Astrocyte (in vitro differentiated cells and primary cell): Measurements from ENCODE around the gene KCNQ1. TPM values are rescaled to one million over a fixed set of nuclear protein-coding genes. Genes with fewer than 3 reads are reported as not detected.

Source experiments
- DNase-seq: peaks from one replicate; pipeline ENCODE4 v3.0.0-alpha.2; 2010; ENCODE audit warnings: low read depth
- FAIRE-seq: peaks from 2 replicates; lab custom pipeline; 2011; peaks lifted over from hg19 to GRCh38; lab: Jason Lieb, UNC
- H2AFZ ChIP-seq: 2 replicates; pipeline ENCODE4 v1.6.0; 2012; ENCODE audit warnings: low read depth, low read length, inconsistent platforms
- H3K27ac ChIP-seq: 2 replicates; pipeline ENCODE4 v1.5.1; 2011; ENCODE audit warnings: low read depth, low read length, inconsistent platforms
- H3K27me3 ChIP-seq: 2 replicates; pipeline ENCODE4 v1.6.0; 2011; ENCODE audit warnings: low read length, inconsistent platforms; ENCODE audit not compliant: insufficient read depth
- H3K36me3 ChIP-seq: 2 replicates; pipeline ENCODE4 v1.5.1; 2011; ENCODE audit warnings: low read length, inconsistent platforms; ENCODE audit not compliant: insufficient read depth
- H3K4me1 ChIP-seq: 2 replicates; pipeline ENCODE4 v1.5.1; 2011; ENCODE audit warnings: low read length, inconsistent platforms; ENCODE audit not compliant: insufficient read depth
- H3K4me2 ChIP-seq: 2 replicates; pipeline ENCODE4 v1.6.0; 2012; ENCODE audit warnings: low read length, inconsistent platforms
- H3K4me3 ChIP-seq: 2 replicates; pipeline ENCODE4 v1.5.1; 2011; ENCODE audit warnings: low read depth, mild to moderate bottlenecking, low read length, inconsistent platforms; ENCODE audit not compliant: insufficient read depth
- H3K79me2 ChIP-seq: 2 replicates; pipeline ENCODE4 v1.6.0; 2012; ENCODE audit warnings: mild to moderate bottlenecking, low read length, inconsistent platforms; ENCODE audit not compliant: insufficient read depth
- H3K9ac ChIP-seq: 2 replicates; pipeline ENCODE4 v1.6.0; 2012; ENCODE audit warnings: mild to moderate bottlenecking, low read length, inconsistent platforms
- H3K9me3 ChIP-seq: 2 replicates; pipeline ENCODE4 v1.5.1; 2012; ENCODE audit warnings: low read depth, mild to moderate bottlenecking, low read length, inconsistent platforms; ENCODE audit not compliant: insufficient read depth
- H4K20me1 ChIP-seq: 2 replicates; pipeline ENCODE4 v1.6.0; 2012; ENCODE audit warnings: low read length, inconsistent platforms; ENCODE audit not compliant: insufficient read depth
- H3K27ac Mint-ChIP-seq: one replicate; pipeline ENCODE4 v1.8.0; 2021; ENCODE audit warnings: mild to moderate bottlenecking, mixed read lengths; ENCODE audit not compliant: unreplicated experiment
- H3K27me3 Mint-ChIP-seq: one replicate; pipeline ENCODE4 v1.8.0; 2021; ENCODE audit warnings: low read depth, mixed read lengths; ENCODE audit not compliant: unreplicated experiment
- H3K36me3 Mint-ChIP-seq: one replicate; pipeline ENCODE4 v1.8.0; 2021; ENCODE audit warnings: low read depth, mixed read lengths; ENCODE audit not compliant: unreplicated experiment
- H3K4me1 Mint-ChIP-seq: one replicate; pipeline ENCODE4 v1.8.0; 2021; ENCODE audit warnings: low read depth, mixed read lengths; ENCODE audit not compliant: unreplicated experiment
- H3K4me3 Mint-ChIP-seq: one replicate; pipeline ENCODE4 v1.8.0; 2021; ENCODE audit warnings: mild to moderate bottlenecking, moderate library complexity, mixed read lengths; ENCODE audit not compliant: unreplicated experiment
- H3K9me3 Mint-ChIP-seq: one replicate; pipeline ENCODE4 v1.8.0; 2021; ENCODE audit warnings: mild to moderate bottlenecking, mixed read lengths; ENCODE audit not compliant: unreplicated experiment
- CTCF ChIP-seq: IDR thresholded peaks from 2 replicates; pipeline ENCODE4 v1.5.1; 2011; ENCODE audit warnings: low read depth, mild to moderate bottlenecking, inconsistent platforms, low read length, moderate library complexity; ENCODE audit not compliant: insufficient read depth
- EZH2 ChIP-seq: IDR thresholded peaks from 2 replicates; pipeline ENCODE4 v1.6.1; 2012; ENCODE audit warnings: mild to moderate bottlenecking, low read length, inconsistent platforms; ENCODE audit not compliant: insufficient read depth
- total RNA-seq: library from RNA; stranded (reverse); gene quantifications from 2 replicates; pipeline ENCODE4 v1.2.1, GENCODE V29; 2021

Gene KCNQ1
- total RNA-seq, 1 donor from 2014 or later, result not detected

GRCh38 chr11:2542406-2542805 is 97.6 kb downstream of the KCNQ1 start:
- no peaks in the 10 kb centered on the region for H3K9me3 Mint-ChIP-seq
- no peak overlapping the region for H3K4me3 ChIP-seq
- no peak for FAIRE-seq
- no peaks in the 10 kb centered on the region for H3K79me2 ChIP-seq
- DNase-seq, result no peak
- no peaks in the 10 kb centered on the region for H3K4me1 Mint-ChIP-seq
- H3K9me3 ChIP-seq, result no peaks in the 10 kb centered on the region
- H3K27me3 Mint-ChIP-seq, result peaks cover 59% of the 10 kb centered on the region
- no peaks in the 10 kb centered on the region for H3K36me3 ChIP-seq
- no peak overlapping the region for H3K4me3 Mint-ChIP-seq
- no peaks in the 10 kb centered on the region for H3K36me3 Mint-ChIP-seq
- H3K4me1 ChIP-seq, result no peaks in the 10 kb centered on the region
- no peak for TF ChIP-seq EZH2
- TF ChIP-seq CTCF, result no peak
- no peak overlapping the region for H3K27ac ChIP-seq
- H2AFZ ChIP-seq, result no peak overlapping the region
- H4K20me1 ChIP-seq, result no peaks in the 10 kb centered on the region
- no peak overlapping the region for H3K4me2 ChIP-seq
- H3K27me3 ChIP-seq, result peaks cover 12% of the 10 kb centered on the region
- H3K27ac Mint-ChIP-seq, result no peak overlapping the region
- H3K9ac ChIP-seq, result no peak overlapping the region

GRCh38 chr11:2547806-2548205 is 103.0 kb downstream of the KCNQ1 start:
- TF ChIP-seq EZH2 (no peak), CTCF (no peak)
- no peak overlapping the region for H3K4me3 ChIP-seq
- Mint-ChIP-seq H3K27ac (no peak overlapping the region), H3K27me3 (peaks cover 77% of the 10 kb centered on the region), H3K4me1 (no peaks in the 10 kb centered on the region), H3K36me3 (no peaks in the 10 kb centered on the region), H3K4me3 (no peak overlapping the region), H3K9me3 (peaks cover 7% of the 10 kb centered on the region)
- H3K4me2 ChIP-seq, result no peak overlapping the region
- no peaks in the 10 kb centered on the region for H3K4me1 ChIP-seq
- H3K27me3 ChIP-seq, result peaks cover 22% of the 10 kb centered on the region
- H3K79me2 ChIP-seq, result no peaks in the 10 kb centered on the region
- no peak overlapping the region for H2AFZ ChIP-seq
- H3K9ac ChIP-seq, result no peak overlapping the region
- DNase-seq (no peak), FAIRE-seq (no peak)
- no peak overlapping the region for H3K27ac ChIP-seq
- H3K36me3 ChIP-seq, result no peaks in the 10 kb centered on the region
- H3K9me3 ChIP-seq, result peaks cover 3% of the 10 kb centered on the region
- no peaks in the 10 kb centered on the region for H4K20me1 ChIP-seq

GRCh38 chr11:2548596-2548995 is 103.8 kb downstream of the KCNQ1 start:
- peaks cover 7% of the 10 kb centered on the region for H3K9me3 Mint-ChIP-seq
- no peaks in the 10 kb centered on the region for H3K36me3 Mint-ChIP-seq
- H3K27me3 Mint-ChIP-seq, result peaks cover 74% of the 10 kb centered on the region
- H4K20me1 ChIP-seq, result no peaks in the 10 kb centered on the region
- no peaks in the 10 kb centered on the region for H3K79me2 ChIP-seq
- no peak for FAIRE-seq
- DNase-seq, result no peak
- no peak overlapping the region for H3K4me3 Mint-ChIP-seq
- no peak overlapping the region for H3K4me2 ChIP-seq
- no peaks in the 10 kb centered on the region for H3K4me1 ChIP-seq
- TF ChIP-seq EZH2 (no peak), CTCF (no peak)
- H3K9me3 ChIP-seq, result peaks cover 3% of the 10 kb centered on the region
- no peak overlapping the region for H3K27ac Mint-ChIP-seq
- no peak overlapping the region for H2AFZ ChIP-seq
- H3K9ac ChIP-seq, result no peak overlapping the region
- H3K36me3 ChIP-seq, result no peaks in the 10 kb centered on the region
- H3K4me3 ChIP-seq, result no peak overlapping the region
- no peak overlapping the region for H3K27ac ChIP-seq
- H3K27me3 ChIP-seq, result peaks cover 19% of the 10 kb centered on the region
- H3K4me1 Mint-ChIP-seq, result no peaks in the 10 kb centered on the region
